Cardiac muscle cell (in vitro differentiated cells and primary cell): ENCODE data around the gene FBXO9. TPM values are rescaled to one million over a fixed set of nuclear protein-coding genes. Genes with fewer than 3 reads are reported as not detected.
A peak's percentile ranks its signal among the peaks of the same experiment; 100 is the strongest.

ENCODE experiments used
- DNase-seq, 2 donors: peaks; one replicate each; pipeline versions ENCODE4 v3.0.0 to v3.0.0-alpha.2; 2010 to 2017; ENCODE audit warnings: low read depth in 1 of 2, low spot score in 1 of 2
- H3K27ac ChIP-seq: fragments of 200-600 bp; sonication (generic); 2 replicates; pipeline ENCODE4 v1.5.1; 2016
- H3K27me3 ChIP-seq: fragments of 200-600 bp; sonication (generic); 2 replicates; pipeline ENCODE4 v1.6.0; 2016; ENCODE audit warnings: control low read depth
- H3K36me3 ChIP-seq: fragments of 200-600 bp; sonication (generic); 2 replicates; pipeline ENCODE4 v1.5.1; 2016; ENCODE audit warnings: control low read depth
- H3K4me1 ChIP-seq: fragments of 200-600 bp; sonication (generic); 2 replicates; pipeline ENCODE4 v1.8.1; 2017; ENCODE audit warnings: low read depth, mild to moderate bottlenecking, mixed run types
- H3K4me3 ChIP-seq: fragments of 200-600 bp; sonication (generic); 2 replicates; pipeline ENCODE4 v1.5.1; 2016; ENCODE audit warnings: mild to moderate bottlenecking
- H3K9me3 ChIP-seq: fragments of 200-600 bp; sonication (generic); 2 replicates; pipeline ENCODE4 v1.5.1; 2017; ENCODE audit warnings: low read depth, mild to moderate bottlenecking, control low read depth
- polyA plus RNA-seq: library from polyadenylated mRNA; unstranded; fragments of >200 nt; fragmentation: Nextera tagmentation; extraction: Ambion mirVana; gene quantifications from 2 replicates; pipeline ENCODE4 v1.2.1, GENCODE V29; 2016
- total RNA-seq: library from RNA; depleted of rRNA; stranded (reverse); fragments of >200 nt; gene quantifications from 2 replicates; pipeline ENCODE4 v1.2.3, GENCODE V29; 2016
- TF ChIP-seq, protein P1 (sequence below): IDR thresholded peaks from 2 replicates; pipeline ENCODE4 v1.5.1; 2012; ENCODE audit warnings: low read depth, mild to moderate bottlenecking, low read length

Gene FBXO9
- total and polyA plus RNA-seq, 2 experiments from 2014 or later, result 69.9 to 182 TPM

DNA sequence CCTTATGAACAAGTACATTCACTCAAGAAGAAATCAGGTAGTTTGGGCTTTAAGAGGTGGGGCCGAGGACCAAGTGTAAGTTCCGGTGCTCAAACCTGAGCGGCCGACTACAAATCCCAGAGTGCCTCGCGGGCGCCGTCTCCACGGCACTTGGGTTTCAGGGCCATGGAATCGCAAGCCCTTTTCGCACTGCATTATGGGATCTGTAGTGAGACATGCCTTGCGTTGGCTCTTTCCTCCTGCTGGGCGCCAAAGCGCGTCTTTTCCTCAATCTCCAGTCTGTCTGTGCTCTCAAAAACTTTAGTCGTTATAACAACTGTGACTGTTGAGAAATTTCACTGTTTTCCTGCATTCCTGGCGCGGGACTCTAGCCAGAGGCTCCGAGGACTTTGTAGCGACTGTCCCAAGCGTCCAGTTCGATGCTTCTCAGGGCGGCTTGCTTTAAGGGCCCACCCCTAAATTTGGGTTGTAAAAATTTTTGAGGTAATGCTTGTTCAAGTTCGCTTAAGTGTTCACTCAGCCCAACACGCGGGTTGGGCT is 408 bp upstream of the FBXO9 start:
- Histone ChIP-seq H3K9me3 (no peaks in the 10 kb centered on the region), H3K36me3 (no peaks in the 10 kb centered on the region), H3K4me1 (peaks cover 29% of the 10 kb centered on the region), H3K27ac (no peak overlapping the region), H3K27me3 (no peaks in the 10 kb centered on the region), H3K4me3 (peak overlapping the region; percentile 84)
- TF ChIP-seq, protein P1, sequence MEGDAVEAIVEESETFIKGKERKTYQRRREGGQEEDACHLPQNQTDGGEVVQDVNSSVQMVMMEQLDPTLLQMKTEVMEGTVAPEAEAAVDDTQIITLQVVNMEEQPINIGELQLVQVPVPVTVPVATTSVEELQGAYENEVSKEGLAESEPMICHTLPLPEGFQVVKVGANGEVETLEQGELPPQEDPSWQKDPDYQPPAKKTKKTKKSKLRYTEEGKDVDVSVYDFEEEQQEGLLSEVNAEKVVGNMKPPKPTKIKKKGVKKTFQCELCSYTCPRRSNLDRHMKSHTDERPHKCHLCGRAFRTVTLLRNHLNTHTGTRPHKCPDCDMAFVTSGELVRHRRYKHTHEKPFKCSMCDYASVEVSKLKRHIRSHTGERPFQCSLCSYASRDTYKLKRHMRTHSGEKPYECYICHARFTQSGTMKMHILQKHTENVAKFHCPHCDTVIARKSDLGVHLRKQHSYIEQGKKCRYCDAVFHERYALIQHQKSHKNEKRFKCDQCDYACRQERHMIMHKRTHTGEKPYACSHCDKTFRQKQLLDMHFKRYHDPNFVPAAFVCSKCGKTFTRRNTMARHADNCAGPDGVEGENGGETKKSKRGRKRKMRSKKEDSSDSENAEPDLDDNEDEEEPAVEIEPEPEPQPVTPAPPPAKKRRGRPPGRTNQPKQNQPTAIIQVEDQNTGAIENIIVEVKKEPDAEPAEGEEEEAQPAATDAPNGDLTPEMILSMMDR, result no peak
- DNase-seq, result peak; percentile 98

DNA sequence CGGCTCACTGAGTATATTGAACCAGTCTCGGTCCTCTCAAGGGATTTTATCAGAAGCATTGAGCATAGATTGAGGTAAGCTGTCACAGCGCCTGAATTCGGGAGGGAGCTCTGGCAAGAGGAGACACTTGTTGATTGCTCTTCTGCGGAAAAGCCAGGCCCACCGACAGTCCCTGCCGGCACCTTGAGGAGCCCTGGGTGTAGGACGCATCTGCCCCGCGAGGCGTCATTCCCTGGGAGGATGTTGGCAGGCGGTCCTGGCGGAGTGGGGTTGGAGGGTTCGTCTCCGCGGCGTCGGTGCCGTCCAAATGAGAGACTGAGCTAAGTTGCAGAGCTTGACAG is 843 bp downstream of the FBXO9 start:
- peak in 1 of 2 donors; percentile 35 for DNase-seq
- no peaks in the 10 kb centered on the region for H3K9me3 ChIP-seq
- peaks cover 26% of the 10 kb centered on the region for H3K4me1 ChIP-seq
- TF ChIP-seq, protein P1, result no peak
- H3K4me3 ChIP-seq, result peak overlapping the region; percentile 84
- H3K27ac ChIP-seq, result peak overlapping the region; percentile 90
- no peaks in the 10 kb centered on the region for H3K36me3 ChIP-seq
- H3K27me3 ChIP-seq, result no peaks in the 10 kb centered on the region

DNA sequence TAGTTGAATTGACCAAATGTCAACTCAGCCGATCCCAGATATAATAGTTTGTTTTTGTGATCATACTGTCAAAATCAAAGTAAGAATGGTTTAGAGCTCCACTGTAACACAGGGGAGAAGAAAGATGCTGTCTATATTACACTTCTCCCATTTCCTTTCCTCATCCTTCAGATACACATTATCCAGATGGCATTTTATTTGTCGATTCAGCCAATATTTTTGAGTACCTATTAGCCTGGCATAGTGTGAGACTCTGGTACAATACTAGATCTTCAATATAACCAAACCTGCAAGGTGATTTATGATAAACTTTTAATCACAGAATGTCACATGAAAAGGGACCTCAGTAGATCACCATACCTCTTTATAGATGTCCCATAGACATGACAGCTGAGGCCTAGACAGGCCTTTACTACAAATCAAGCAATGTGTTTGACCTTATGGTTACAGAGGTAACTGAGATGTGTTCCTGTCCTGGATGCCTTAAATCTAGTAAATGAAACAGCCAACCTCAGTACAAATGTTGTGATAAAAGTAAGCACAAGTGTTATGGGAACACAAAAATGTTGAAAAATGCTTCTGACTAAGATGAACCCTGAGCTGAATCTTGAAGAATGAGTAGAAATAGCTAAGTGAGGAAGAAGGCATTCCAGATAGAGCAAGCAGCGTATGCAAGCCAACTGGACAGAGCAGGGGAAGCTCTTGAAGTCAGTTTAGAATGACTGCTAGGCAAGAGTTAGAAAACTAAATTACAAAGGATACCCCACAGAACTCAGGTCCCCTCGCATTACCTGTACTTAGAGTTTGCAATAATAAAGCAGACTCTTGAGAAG is 1.9 kb downstream of the FBXO9 start:
- TF ChIP-seq, protein P1, result no peak
- Histone ChIP-seq H3K4me3 (no peak overlapping the region), H3K27ac (no peak overlapping the region), H3K27me3 (no peaks in the 10 kb centered on the region), H3K4me1 (peaks cover 27% of the 10 kb centered on the region), H3K36me3 (no peaks in the 10 kb centered on the region), H3K9me3 (no peaks in the 10 kb centered on the region)
- peak in 1 of 2 donors; percentile 18 for DNase-seq

DNA sequence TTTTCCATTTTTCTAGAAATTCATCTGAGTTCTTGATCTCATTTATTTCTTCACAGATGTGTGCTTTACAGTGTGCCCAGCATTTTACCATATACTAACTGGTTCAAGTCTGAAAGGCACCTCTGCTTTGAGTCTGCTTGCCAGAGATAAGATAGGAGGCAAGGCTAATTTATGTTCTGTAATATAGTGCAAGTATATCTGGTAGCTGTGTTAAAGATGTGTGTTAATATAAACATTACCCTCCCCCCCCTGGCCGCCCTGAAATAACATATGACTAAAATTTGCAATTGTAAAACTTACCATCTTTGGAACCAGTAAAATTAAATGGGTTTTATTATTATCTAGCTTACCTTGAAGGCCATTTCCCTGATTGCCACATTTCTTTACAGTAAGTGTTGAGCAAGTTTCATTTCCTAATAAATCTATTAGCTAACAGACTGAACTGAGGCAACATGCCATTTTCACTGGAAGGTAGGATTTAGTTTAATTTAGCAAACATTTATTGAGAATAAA is 2.7 kb downstream of the FBXO9 start:
- Histone ChIP-seq H3K4me3 (no peak overlapping the region), H3K4me1 (peaks cover 22% of the 10 kb centered on the region), H3K27ac (no peak overlapping the region), H3K36me3 (no peaks in the 10 kb centered on the region), H3K27me3 (no peaks in the 10 kb centered on the region), H3K9me3 (no peaks in the 10 kb centered on the region)
- TF ChIP-seq, protein P1, result no peak
- peak in 1 of 2 donors; percentile 37 for DNase-seq

- TF ChIP-seq, protein P1, result no peak
- DNase-seq, result no peak
- Histone ChIP-seq H3K9me3 (no peaks in the 10 kb centered on the region), H3K4me1 (peaks cover 22% of the 10 kb centered on the region), H3K27me3 (no peaks in the 10 kb centered on the region), H3K27ac (no peak overlapping the region), H3K4me3 (no peak overlapping the region), H3K36me3 (peaks cover 14% of the 10 kb centered on the region)
Observed at GRCh38 chr6:53069427-53069826, 4.2 kb downstream of the FBXO9 start.
